GM12874 (cell line): ENCODE measurements around the gene SNCB.

Experiments
- TF ChIP-seq, protein P1 (sequence below): IDR thresholded peaks from 2 replicates; pipeline ENCODE4 v1.5.1; 2011; ENCODE audit warnings: low read depth, mild to moderate bottlenecking, control low read depth, low read length, moderate library complexity; ENCODE audit not compliant: insufficient read depth

Gene SNCB

DNA sequence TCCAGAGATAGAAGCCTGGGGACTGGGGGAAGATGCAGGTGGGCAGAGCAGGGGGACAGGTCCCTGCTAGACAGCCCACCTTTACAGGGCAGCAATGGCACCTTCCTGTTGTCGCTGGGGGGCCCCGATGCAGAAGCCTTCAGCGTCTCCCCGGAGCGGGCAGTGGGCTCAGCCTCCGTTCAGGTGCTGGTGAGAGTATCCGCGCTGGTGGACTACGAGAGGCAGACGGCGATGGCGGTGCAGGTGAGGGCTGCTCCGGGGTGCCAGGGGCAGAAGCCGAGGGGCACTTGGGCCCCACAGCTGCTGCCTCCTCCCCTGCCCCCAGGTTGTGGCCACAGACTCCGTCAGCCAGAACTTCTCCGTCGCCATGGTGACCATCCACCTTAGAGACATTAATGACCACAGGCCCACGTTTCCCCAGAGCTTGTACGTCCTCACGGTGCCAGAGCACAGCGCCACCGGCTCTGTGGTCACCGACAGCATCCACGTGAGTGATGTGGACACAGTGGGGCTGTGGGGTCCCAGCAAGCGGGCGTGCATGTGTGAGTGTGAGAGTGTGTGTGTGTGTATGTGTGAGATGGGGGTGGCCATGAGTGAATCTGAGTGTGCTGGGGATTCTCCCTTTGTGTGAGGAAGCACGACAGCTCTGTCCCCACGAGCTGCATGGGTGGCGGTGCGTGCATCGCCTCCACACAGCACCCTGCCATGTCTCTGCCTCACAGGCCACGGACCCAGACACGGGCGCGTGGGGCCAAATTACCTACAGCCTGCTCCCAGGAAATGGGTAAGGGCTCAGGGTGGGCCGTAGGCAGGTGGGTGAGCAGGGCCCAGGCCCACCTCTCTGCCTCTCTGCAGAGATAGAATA, 52.8 kb downstream of the SNCB start:
- TF ChIP-seq, protein P1, sequence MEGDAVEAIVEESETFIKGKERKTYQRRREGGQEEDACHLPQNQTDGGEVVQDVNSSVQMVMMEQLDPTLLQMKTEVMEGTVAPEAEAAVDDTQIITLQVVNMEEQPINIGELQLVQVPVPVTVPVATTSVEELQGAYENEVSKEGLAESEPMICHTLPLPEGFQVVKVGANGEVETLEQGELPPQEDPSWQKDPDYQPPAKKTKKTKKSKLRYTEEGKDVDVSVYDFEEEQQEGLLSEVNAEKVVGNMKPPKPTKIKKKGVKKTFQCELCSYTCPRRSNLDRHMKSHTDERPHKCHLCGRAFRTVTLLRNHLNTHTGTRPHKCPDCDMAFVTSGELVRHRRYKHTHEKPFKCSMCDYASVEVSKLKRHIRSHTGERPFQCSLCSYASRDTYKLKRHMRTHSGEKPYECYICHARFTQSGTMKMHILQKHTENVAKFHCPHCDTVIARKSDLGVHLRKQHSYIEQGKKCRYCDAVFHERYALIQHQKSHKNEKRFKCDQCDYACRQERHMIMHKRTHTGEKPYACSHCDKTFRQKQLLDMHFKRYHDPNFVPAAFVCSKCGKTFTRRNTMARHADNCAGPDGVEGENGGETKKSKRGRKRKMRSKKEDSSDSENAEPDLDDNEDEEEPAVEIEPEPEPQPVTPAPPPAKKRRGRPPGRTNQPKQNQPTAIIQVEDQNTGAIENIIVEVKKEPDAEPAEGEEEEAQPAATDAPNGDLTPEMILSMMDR = no peak

GRCh38 chr5:176575488-176576422, 54.6 kb downstream of the SNCB start:
- TF ChIP-seq, protein P1 = no peak

- TF ChIP-seq, protein P1 = no peak
Measured at GRCh38 chr5:176575066-176575465, 55.3 kb downstream of the SNCB start.

GRCh38 chr5:176574297-176574591, 56.1 kb downstream of the SNCB start:
- TF ChIP-seq, protein P1 = no peak

DNA sequence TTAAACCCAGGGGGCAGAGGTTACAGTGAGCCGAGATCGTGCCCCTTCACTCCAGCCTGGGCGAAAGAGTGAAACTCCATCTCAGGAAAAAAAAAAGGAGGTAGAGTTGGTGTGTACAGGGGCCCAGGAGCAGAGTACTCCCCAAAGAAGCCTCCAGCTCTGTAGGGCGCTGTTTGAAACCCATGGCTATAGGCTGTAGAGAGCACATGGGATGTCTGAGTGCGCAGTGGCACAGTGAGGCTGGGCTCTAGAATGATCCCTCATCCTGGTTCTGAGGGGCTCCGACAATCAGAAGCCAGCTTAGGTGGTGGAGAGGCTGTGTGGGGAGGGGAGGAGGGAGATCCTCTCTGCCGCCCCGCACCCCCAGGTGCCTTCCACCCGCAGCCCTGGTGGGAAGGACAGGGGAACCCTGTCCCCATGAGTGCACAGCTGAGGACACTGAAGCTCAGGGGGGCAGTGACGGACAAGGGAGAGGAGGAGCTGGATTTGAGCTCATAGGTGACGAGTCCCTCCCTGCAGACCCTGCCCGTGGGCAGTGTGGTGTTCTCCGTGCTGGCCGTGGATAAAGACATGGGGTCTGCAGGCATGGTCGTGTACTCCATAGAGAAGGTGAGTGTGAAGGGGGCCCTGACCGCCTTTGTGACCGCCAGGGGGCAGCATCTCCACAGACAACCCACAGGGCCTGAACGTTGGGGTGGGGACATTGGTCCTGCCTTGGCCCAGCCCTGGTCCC, 56.6 kb downstream of the SNCB start:
- TF ChIP-seq, protein P1 = peak; percentile 94
